Tibial nerve (tissue), 4 donors: Measurements from ENCODE around the gene PIEZO2. TPM values are rescaled to one million over a fixed set of nuclear protein-coding genes. Genes with fewer than 3 reads are reported as not detected.

ENCODE experiments used
- DNase-seq, 2 donors: peaks; one replicate each; pipeline ENCODE4 v3.0.0-alpha.2; 2019; ENCODE audit warnings: low spot score in 2 of 2
- H3K27ac ChIP-seq, 4 donors: fragments of 200-600 bp; sonication (generic) in 3 of 4; one replicate each; pipeline ENCODE4 v1.5.1; 2017 to 2019; ENCODE audit warnings: mild to moderate bottlenecking in 1 of 4
- H3K27me3 ChIP-seq, 2 donors: fragments of 200-600 bp; sonication (generic) in 1 of 2; one replicate each; pipeline versions ENCODE4 v1.5.1 to v1.6.0; 2017 to 2019
- H3K36me3 ChIP-seq, 3 donors: fragments of 200-600 bp; sonication (generic); one replicate each; pipeline ENCODE4 v1.5.1; 2018 to 2019
- H3K4me1 ChIP-seq, 4 donors: fragments of 200-600 bp; sonication (generic) in 3 of 4; one replicate each; pipeline ENCODE4 v1.5.1; 2017 to 2019
- H3K4me3 ChIP-seq, 4 donors: fragments of 200-600 bp; sonication (generic) in 3 of 4; one replicate each; pipeline ENCODE4 v1.5.1; 2017 to 2019; ENCODE audit warnings: mild to moderate bottlenecking in 1 of 4, moderate library complexity in 1 of 4
- H3K9me3 ChIP-seq, 4 donors: fragments of 200-600 bp; sonication (generic) in 3 of 4; one replicate each; pipeline ENCODE4 v1.5.1; 2017 to 2019
- EP300 ChIP-seq, 2 donors: sonication (generic); formaldehyde crosslinking; IDR thresholded peaks; one replicate each; pipeline ENCODE4 v1.6.1; 2017; ENCODE audit warnings: antibody characterized with exemption in 2 of 2, mild to moderate bottlenecking in 1 of 2
- POLR2A ChIP-seq, 2 donors: fragments of 450-650 bp; IDR thresholded peaks; one replicate each; pipeline ENCODE4 v1.6.1; 2017; ENCODE audit warnings: antibody characterized with exemption in 2 of 2, mild to moderate bottlenecking in 2 of 2, moderate library complexity in 2 of 2
- WGBS, 2 donors: methylation state at CpG; one replicate each; pipeline ENCODE4 v1.1.5; 2018; 5-methylcytosine and 5-hydroxymethylcytosine counted together
- total RNA-seq, 4 donors: library from RNA; depleted of rRNA; stranded (reverse); fragments of >200 nt; gene quantifications; one replicate each; pipeline ENCODE4 v1.1.0, GENCODE V29; 2016
- TF ChIP-seq, protein P1 (sequence below), 5 experiments: fragments of 200-600 bp in 3 of 5; fragments of 450-650 bp in 2 of 5; sonication (generic) in 3 of 5; IDR thresholded peaks; one replicate each; pipeline ENCODE4 v1.5.1; 2016 to 2019; ENCODE audit warnings: antibody characterized with exemption in 5 of 5, mild to moderate bottlenecking in 3 of 5, moderate library complexity in 2 of 5

Gene PIEZO2
- total RNA-seq, 4 donors from 2014 or later = 17.0 to 27.7 (median 22.3) TPM

DNA sequence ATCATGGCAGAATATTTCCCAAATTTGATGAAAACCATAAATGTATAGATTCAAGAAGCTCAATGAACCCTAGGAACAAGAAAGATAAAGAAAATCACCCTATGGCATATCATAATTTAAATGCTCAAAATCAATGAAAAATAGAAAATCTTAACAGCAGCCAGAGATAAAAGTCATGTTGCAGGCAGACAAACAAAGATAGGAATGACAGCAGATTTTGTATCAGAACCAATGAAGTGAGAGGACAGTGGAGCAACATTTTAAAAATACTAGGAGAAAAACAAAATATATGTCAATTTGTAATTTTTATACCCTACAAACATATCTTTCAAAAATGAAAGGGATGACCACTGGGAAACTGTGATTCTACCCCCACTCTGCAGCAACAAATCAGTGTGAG lies 203.3 kb downstream of the PIEZO2 start:
- TF ChIP-seq, protein P1, sequence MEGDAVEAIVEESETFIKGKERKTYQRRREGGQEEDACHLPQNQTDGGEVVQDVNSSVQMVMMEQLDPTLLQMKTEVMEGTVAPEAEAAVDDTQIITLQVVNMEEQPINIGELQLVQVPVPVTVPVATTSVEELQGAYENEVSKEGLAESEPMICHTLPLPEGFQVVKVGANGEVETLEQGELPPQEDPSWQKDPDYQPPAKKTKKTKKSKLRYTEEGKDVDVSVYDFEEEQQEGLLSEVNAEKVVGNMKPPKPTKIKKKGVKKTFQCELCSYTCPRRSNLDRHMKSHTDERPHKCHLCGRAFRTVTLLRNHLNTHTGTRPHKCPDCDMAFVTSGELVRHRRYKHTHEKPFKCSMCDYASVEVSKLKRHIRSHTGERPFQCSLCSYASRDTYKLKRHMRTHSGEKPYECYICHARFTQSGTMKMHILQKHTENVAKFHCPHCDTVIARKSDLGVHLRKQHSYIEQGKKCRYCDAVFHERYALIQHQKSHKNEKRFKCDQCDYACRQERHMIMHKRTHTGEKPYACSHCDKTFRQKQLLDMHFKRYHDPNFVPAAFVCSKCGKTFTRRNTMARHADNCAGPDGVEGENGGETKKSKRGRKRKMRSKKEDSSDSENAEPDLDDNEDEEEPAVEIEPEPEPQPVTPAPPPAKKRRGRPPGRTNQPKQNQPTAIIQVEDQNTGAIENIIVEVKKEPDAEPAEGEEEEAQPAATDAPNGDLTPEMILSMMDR (IDR thresholded peaks at IDR 0.05) = no peak
- no peak for TF ChIP-seq EP300 (IDR thresholded peaks at IDR 0.05)
- H3K27me3 ChIP-seq = no peaks in the 10 kb centered on the region
- no peak for DNase-seq
- no peak overlapping the region for H3K27ac ChIP-seq
- no peaks in the 10 kb centered on the region for H3K4me1 ChIP-seq
- no peak overlapping the region for H3K4me3 ChIP-seq
- H3K9me3 ChIP-seq = peaks cover 0 to 27% (median 12%) of the 10 kb centered on the region in 4 donors
- H3K36me3 ChIP-seq = no peaks in the 10 kb centered on the region

DNA sequence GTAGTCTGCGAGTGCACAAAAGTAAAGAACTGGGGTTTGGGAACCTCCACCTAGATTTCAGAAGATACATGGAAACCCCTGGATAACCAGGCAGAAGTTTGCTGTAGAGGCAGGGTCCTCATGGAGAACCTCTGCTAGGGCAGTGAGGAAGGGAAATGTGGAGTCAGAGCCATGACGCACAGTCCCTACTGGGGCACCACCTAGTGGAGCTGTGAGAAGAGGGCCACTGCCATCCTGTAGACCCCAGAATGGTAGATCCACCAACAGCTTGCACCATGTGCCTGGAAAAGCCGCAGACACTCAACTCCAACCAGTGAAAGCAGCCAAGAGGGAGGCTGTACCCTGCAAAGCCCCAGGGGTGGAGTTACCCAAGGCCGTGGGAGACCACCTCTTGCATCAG lies 206.4 kb downstream of the PIEZO2 start:
- Histone ChIP-seq H3K27me3 (no peaks in the 10 kb centered on the region), H3K27ac (no peak overlapping the region), H3K9me3 (peaks cover 0 to 27% (median 12%) of the 10 kb centered on the region in 4 donors), H3K36me3 (no peaks in the 10 kb centered on the region), H3K4me3 (no peak overlapping the region), H3K4me1 (no peaks in the 10 kb centered on the region)
- TF ChIP-seq, protein P1 (IDR thresholded peaks at IDR 0.05) = no peak
- TF ChIP-seq POLR2A (IDR thresholded peaks at IDR 0.05) = no peak
- no peak for TF ChIP-seq EP300 (IDR thresholded peaks at IDR 0.05)
- DNase-seq = no peak
- WGBS, 2 donors = 92 to 95% methylated on average over 4 of the region's 4 CpGs

DNA sequence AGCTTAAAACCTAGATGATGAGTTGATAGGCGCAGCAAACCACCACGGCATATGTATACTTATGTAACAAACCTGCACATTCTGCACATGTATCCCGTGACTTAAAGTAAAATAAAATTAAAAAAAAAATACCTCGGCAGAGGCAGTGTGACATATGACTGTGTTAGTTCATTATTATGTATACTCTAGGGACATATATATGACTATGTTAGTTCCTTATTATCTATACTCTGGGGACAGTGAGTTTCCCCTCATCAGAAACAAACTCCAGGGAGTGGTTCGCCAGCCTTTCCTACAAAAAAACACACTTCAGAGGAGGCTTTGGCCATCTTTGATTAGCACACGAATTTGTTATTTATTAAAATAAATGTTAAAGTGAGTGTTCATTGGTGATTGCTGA lies 209.5 kb downstream of the PIEZO2 start:
- Histone ChIP-seq H3K27me3 (no peaks in the 10 kb centered on the region), H3K4me1 (peaks cover 0 to 8% (median 0%) of the 10 kb centered on the region in 4 donors), H3K9me3 (peaks cover 0 to 5% (median 2%) of the 10 kb centered on the region in 4 donors), H3K27ac (no peak overlapping the region), H3K36me3 (no peaks in the 10 kb centered on the region), H3K4me3 (no peak overlapping the region)
- no peak for TF ChIP-seq POLR2A (IDR thresholded peaks at IDR 0.05)
- 91 to 93% methylated on average over 6 of the region's 6 CpGs for WGBS, 2 donors
- no peak for DNase-seq

DNA sequence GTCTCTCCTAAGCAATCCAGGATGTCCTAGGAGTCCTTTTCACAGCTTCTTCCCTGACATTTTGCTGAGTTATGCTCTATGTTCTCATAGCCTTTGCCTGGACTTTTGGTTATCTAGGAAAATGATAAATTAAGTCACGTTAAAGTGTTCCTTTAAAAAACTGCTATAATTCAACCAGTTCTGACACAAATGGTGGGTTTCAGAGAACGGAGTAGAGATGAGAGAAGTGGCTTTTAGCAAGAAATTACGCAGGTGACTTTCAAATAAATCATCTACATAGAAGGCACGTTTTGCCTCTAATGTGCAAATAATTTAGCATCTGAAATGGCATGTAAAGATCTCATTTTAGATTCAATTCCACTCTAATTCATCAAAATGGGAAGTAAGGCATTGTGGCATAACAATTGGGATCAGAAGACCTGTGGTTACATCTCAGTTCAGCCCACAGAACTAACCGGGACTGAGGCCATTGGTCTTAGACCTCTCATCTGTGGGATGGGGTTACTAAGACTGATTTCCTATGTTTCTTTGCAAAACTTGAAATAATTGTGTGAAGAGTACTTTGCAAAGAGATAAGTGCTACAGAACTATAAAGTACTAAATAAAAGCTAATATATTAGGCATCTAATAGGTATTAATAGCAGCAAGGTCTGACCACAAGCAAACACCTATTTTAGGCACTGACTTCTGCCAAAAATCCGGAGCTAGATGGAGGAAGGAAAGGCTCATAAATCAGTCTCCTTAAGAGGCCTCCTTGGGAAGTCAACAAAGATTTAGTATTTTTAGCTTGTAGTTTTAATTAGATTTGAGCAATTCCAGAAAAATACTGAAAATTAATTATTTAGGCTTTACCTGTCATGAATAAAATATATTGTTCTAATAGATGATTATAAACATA lies 211.4 kb downstream of the PIEZO2 start:
- TF ChIP-seq EP300 (IDR thresholded peaks at IDR 0.05) = no peak
- TF ChIP-seq, protein P1 (IDR thresholded peaks at IDR 0.05) = no peak
- no peak for TF ChIP-seq POLR2A (IDR thresholded peaks at IDR 0.05)
- DNase-seq = no peak
- peaks cover 0 to 8% (median 0%) of the 10 kb centered on the region in 4 donors for H3K4me1 ChIP-seq
- no peak overlapping the region for H3K4me3 ChIP-seq
- H3K36me3 ChIP-seq = no peaks in the 10 kb centered on the region
- WGBS, 2 donors = 79 to 80% methylated on average over 6 of the region's 6 CpGs
- H3K27ac ChIP-seq = no peak overlapping the region
- no peaks in the 10 kb centered on the region for H3K9me3 ChIP-seq
- no peaks in the 10 kb centered on the region for H3K27me3 ChIP-seq

DNA sequence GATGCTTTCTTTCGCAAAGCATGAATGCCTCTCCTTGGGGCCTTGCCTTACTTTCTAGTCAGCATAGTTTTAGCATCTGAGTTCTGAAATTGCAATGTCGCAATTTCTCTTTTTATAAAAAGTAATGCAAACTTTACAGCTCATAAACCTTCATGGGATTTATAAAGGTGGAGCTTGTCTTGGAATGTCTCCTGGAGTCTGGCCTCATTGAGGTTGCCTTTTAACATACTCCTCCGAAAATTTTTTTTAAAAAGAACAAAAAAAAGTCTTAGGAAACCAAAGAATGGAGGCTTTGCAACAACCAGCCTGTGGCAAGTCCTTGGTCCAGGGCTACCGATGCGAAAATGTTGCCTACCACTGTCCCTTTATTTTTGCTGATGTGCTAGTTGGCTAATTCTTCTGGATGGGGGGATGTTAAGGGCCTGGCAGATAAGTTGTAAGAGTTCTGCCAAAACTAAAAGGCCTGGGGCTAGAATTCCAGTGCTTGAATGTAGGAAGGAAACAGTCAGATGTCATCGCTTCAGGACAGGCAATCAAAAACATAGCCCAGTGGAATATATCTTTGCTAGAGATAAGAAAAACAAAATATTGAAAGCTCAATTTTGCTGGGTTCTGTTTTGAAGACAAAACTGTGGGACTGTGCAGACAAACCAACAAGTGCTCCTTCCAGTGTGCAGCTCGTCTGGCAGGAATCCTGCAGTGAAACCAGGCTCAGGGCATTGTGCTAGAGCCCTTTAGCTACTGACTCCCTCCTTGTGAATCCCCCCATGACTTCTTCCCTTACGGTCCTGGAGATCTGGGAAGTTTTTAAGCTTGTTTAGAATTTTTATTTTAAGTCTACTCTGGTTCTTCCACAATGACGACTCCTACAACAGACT lies 213.0 kb downstream of the PIEZO2 start:
- DNase-seq = no peak
- Histone ChIP-seq H3K9me3 (no peaks in the 10 kb centered on the region), H3K4me1 (peaks cover 0 to 8% (median 0%) of the 10 kb centered on the region in 4 donors), H3K4me3 (no peak overlapping the region), H3K36me3 (no peaks in the 10 kb centered on the region), H3K27ac (no peak overlapping the region), H3K27me3 (no peaks in the 10 kb centered on the region)
- WGBS, 2 donors = 76 to 78% methylated on average over 9 of the region's 9 CpGs
- TF ChIP-seq, protein P1 (IDR thresholded peaks at IDR 0.05) = no peak
- TF ChIP-seq EP300 (IDR thresholded peaks at IDR 0.05) = no peak
- TF ChIP-seq POLR2A (IDR thresholded peaks at IDR 0.05) = no peak
